ENCODE data around the gene PIK3C2A. TPM values are rescaled to one million over a fixed set of nuclear protein-coding genes. Genes with fewer than 3 reads are reported as not detected.

The PIK3C2A gene
- total and polyA plus RNA-seq, 2 of the 13 experiments (the other 11 are each of a cell fraction or from before 2014, with no cell fraction given): 27.5 to 49.9 TPM

DNA sequence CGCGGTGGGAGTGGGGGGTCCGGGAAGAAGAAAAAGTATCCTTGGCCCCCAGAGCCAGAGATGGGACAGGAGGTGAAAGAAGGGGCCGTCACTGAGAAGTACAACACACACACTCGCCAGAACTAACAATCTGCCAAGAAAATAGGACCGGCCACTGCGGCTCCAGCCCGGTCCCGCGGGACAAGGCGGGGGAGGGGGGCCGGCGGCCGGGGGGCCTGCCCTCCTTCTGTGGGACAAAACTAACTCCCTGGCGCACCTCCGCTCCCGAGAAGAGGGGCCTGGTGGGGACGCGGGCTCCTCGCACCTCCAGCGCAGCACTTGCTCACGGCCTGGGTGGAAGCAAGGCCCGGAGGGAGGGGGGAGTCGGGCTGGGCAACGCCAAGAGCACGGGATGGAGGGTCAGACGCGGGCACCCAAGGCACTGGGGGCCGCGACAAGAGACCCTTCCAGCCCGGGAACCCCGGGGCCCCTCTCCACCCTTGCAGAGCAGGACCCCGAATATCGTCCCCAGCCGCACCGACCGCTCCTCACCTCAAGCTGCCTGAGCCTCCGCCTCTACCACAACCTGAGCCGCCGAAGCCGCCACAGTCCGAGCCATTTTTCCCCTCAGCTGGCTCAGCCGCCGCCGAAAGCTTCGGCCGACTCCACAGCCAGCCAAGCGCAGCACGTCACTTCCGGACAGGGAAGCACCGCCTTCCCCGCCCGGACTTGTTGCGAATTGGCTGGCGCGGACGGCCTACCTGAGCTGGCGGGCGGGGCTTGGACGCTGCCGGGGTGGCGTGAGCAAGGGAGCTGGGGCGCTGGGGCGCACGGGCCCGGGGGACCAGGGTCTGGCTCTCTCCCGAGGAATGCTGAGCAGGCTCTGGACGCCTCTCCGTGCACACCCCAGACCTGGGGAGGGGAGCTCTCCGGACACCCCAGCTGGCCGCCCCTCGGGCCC, at the start of gene PIK3C2A (continued):
- TF ChIP-seq, protein P1, sequence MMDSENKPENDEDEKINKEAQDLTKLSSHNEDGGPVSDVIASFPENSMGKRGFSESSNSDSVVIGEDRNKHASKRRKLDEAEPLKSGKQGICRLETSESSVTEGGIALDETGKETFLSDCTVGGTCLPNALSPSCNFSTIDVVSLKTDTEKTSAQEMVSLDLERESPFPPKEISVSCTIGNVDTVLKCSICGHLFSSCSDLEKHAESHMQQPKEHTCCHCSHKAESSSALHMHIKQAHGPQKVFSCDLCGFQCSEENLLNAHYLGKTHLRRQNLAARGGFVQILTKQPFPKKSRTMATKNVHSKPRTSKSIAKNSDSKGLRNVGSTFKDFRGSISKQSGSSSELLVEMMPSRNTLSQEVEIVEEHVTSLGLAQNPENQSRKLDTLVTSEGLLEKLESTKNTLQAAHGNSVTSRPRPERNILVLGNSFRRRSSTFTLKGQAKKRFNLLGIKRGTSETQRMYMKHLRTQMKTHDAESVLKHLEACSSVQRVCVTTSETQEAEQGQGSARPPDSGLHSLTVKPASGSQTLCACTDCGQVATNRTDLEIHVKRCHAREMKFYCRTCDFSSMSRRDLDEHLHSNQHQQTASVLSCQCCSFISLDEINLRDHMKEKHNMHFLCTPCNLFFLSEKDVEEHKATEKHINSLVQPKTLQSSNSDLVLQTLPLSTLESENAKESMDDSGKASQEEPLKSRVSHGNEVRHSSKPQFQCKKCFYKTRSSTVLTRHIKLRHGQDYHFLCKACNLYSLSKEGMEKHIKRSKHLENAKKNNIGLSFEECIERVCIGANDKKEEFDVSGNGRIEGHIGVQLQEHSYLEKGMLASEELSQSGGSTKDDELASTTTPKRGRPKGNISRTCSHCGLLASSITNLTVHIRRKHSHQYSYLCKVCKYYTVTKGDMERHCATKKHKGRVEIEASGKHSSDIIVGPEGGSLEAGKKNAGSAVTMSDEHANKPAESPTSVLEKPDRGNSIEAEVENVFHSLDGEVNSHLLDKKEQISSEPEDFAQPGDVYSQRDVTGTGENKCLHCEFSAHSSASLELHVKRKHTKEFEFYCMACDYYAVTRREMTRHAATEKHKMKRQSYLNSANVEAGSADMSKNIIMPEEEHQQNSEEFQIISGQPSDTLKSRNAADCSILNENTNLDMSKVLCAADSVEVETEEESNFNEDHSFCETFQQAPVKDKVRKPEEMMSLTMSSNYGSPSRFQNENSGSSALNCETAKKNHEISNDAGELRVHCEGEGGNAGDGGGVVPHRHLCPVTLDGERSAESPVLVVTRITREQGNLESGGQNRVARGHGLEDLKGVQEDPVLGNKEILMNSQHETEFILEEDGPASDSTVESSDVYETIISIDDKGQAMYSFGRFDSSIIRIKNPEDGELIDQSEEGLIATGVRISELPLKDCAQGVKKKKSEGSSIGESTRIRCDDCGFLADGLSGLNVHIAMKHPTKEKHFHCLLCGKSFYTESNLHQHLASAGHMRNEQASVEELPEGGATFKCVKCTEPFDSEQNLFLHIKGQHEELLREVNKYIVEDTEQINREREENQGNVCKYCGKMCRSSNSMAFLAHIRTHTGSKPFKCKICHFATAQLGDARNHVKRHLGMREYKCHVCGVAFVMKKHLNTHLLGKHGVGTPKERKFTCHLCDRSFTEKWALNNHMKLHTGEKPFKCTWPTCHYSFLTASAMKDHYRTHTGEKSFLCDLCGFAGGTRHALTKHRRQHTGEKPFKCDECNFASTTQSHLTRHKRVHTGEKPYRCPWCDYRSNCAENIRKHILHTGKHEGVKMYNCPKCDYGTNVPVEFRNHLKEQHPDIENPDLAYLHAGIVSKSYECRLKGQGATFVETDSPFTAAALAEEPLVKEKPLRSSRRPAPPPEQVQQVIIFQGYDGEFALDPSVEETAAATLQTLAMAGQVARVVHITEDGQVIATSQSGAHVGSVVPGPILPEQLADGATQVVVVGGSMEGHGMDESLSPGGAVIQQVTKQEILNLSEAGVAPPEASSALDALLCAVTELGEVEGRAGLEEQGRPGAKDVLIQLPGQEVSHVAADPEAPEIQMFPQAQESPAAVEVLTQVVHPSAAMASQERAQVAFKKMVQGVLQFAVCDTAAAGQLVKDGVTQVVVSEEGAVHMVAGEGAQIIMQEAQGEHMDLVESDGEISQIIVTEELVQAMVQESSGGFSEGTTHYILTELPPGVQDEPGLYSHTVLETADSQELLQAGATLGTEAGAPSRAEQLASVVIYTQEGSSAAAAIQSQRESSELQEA (CRISPR knock-in tag; IDR thresholded peaks at IDR 0.05; ENCODE audit: not compliant biosample characterization): no peak
- TF ChIP-seq, protein P2, sequence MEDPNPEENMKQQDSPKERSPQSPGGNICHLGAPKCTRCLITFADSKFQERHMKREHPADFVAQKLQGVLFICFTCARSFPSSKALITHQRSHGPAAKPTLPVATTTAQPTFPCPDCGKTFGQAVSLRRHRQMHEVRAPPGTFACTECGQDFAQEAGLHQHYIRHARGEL (CRISPR knock-in tag; IDR thresholded peaks at IDR 0.05): no peak
- TF ChIP-seq THAP11 (CRISPR knock-in tag; IDR thresholded peaks at IDR 0.05): peak; percentile 75
- 0 out of 2 replicates have a peak, but pooled peaks have one; percentile 69 for TF ChIP-seq ZNF616 (CRISPR knock-in tag; IDR thresholded peaks at IDR 0.05; ENCODE audit: low read depth)
- TF ChIP-seq ZSCAN29 (CRISPR knock-in tag; conservative IDR thresholded peaks at IDR 0.05): no peak
- peak; percentile 87 for TF ChIP-seq KMT2A (CRISPR knock-in tag; IDR thresholded peaks at IDR 0.05)
- peak; percentile 84 for TF ChIP-seq ZNF501 (CRISPR knock-in tag; IDR thresholded peaks at IDR 0.05)
- no peak for TF ChIP-seq MLXIP (CRISPR knock-in tag; IDR thresholded peaks at IDR 0.05; ENCODE audit: borderline replicate concordance)
- no peak; the same call in 1 of the 2 replicates for TF ChIP-seq CREBL2 (CRISPR knock-in tag; IDR thresholded peaks at IDR 0.05; ENCODE audit: borderline replicate concordance)
- TF ChIP-seq SETDB1 (CRISPR knock-in tag; IDR thresholded peaks at IDR 0.05; ENCODE audit: borderline replicate concordance): no peak
- TF ChIP-seq IKZF1 (IDR thresholded peaks at IDR 0.05): no peak
- TF ChIP-seq EZH2 (conservative IDR thresholded peaks at IDR 0.05; ENCODE audit: low read depth, low read length): no peak
- TF ChIP-seq, protein P3, sequence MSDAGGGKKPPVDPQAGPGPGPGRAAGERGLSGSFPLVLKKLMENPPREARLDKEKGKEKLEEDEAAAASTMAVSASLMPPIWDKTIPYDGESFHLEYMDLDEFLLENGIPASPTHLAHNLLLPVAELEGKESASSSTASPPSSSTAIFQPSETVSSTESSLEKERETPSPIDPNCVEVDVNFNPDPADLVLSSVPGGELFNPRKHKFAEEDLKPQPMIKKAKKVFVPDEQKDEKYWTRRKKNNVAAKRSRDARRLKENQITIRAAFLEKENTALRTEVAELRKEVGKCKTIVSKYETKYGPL (CRISPR knock-in tag; IDR thresholded peaks at IDR 0.05): no peak
- TF ChIP-seq KDM2A (CRISPR knock-in tag; IDR thresholded peaks at IDR 0.05; ENCODE audit: borderline replicate concordance, low read depth): peak; percentile 82

Data from HepG2 (cell line).